ACHN (cell line): ENCODE results near the gene NSD1.
A peak's percentile ranks its signal among the peaks of the same experiment; 100 is the strongest.

Experiments used
- DNase-seq: peaks from one replicate; pipeline ENCODE4 v3.0.0-alpha.2; 2015
- in situ Hi-C: cut with HindIII; loops from 2 replicates; pipeline ENCODE4 v1.10.0; 2017; ENCODE audit warnings: low sequenced_read_pairs, low pct_ligation_motif_present, low pct_unique_long_range_greater_than_20kb

Gene NSD1

GRCh38 chr5:177189965-177190364 is 56.4 kb downstream of the NSD1 start:
- DNase-seq: no peak
- in situ Hi-C loops: no loop called here

- peak; percentile 96 for DNase-seq
- in situ Hi-C loops: no loop called here
Measured at GRCh38 chr5:177194268-177194667, 60.7 kb downstream of the NSD1 start.

- no peak for DNase-seq
- in situ Hi-C loops: no loop called here
Measured at GRCh38 chr5:177195307-177195952, 61.9 kb downstream of the NSD1 start.

GRCh38 chr5:177198738-177199137 is 65.2 kb downstream of the NSD1 start:
- no peak for DNase-seq
- in situ Hi-C loops: no loop called here

GRCh38 chr5:177204281-177204680 is 70.7 kb downstream of the NSD1 start:
- in situ Hi-C loops: no loop called here
- no peak for DNase-seq

GRCh38 chr5:177209610-177210009 is 76.0 kb downstream of the NSD1 start:
- in situ Hi-C loops: no loop called here
- no peak for DNase-seq

GRCh38 chr5:177212242-177212641 is 78.7 kb downstream of the NSD1 start:
- DNase-seq: no peak
- in situ Hi-C loops: no loop called here

GRCh38 chr5:177220576-177220975 is 87.0 kb downstream of the NSD1 start:
- DNase-seq: no peak
- in situ Hi-C loops: no loop called here

GRCh38 chr5:177222269-177222668 is 88.7 kb downstream of the NSD1 start:
- DNase-seq: no peak
- in situ Hi-C loops: no loop called here

- in situ Hi-C loops: no loop called here
- no peak for DNase-seq
Measured at GRCh38 chr5:177225798-177226197, 92.2 kb downstream of the NSD1 start.

GRCh38 chr5:177226860-177227259 is 93.3 kb downstream of the NSD1 start:
- in situ Hi-C loops: no loop called here

GRCh38 chr5:177228751-177229150 is 95.2 kb downstream of the NSD1 start:
- in situ Hi-C loops: no loop called here
- DNase-seq: no peak

More at GRCh38 chr5:177226860-177227259, 93.3 kb downstream of the NSD1 start:
- DNase-seq: no peak

- in situ Hi-C loops: no loop called here
- no peak for DNase-seq
Measured at GRCh38 chr5:177230660-177231059, 97.1 kb downstream of the NSD1 start.

GRCh38 chr5:177231479-177232250 is 98.1 kb downstream of the NSD1 start:
- in situ Hi-C loops: no loop called here
- no peak for DNase-seq

GRCh38 chr5:177232358-177232757 is 98.8 kb downstream of the NSD1 start:
- in situ Hi-C loops: no loop called here
- DNase-seq: no peak

GRCh38 chr5:177232761-177233160 is 99.2 kb downstream of the NSD1 start:
- in situ Hi-C loops: no loop called here
- DNase-seq: no peak

- no peak for DNase-seq
- in situ Hi-C loops: no loop called here
Measured at GRCh38 chr5:177233206-177233605, 99.6 kb downstream of the NSD1 start.

- in situ Hi-C loops: no loop called here
- no peak for DNase-seq
Measured at GRCh38 chr5:177233802-177234201, 100.2 kb downstream of the NSD1 start.

GRCh38 chr5:177234841-177235240 is 101.3 kb downstream of the NSD1 start:
- in situ Hi-C loops: no loop called here
- DNase-seq: no peak

GRCh38 chr5:177241768-177242167 is 108.2 kb downstream of the NSD1 start:
- in situ Hi-C loops: no loop called here
- no peak for DNase-seq
